HK-2 (cell line): ENCODE measurements around the gene DDX39B.

Experiments used
- DNase-seq: peaks from one replicate; pipeline ENCODE4 v3.0.0-alpha.2; 2018; ENCODE audit not compliant: unreplicated experiment

Gene DDX39B

GRCh38 chr6:31575952-31576685, 34.3 kb upstream of the DDX39B start:
- no peak for DNase-seq

- no peak for DNase-seq
These were observed 33.6 kb upstream of the DDX39B start, which contains the start of gene TNF for GRCh38 chr6:31575335-31575901. Gene TNF, plus strand, starts transcription at chr6:31575565. Its CDS starts 177 bp downstream, at chr6:31575742.

- DNase-seq, result no peak
These were observed 32.6 kb upstream of the DDX39B start for GRCh38 chr6:31574106-31575061.

GRCh38 chr6:31573239-31574105, 31.7 kb upstream of the DDX39B start:
- no peak for DNase-seq

GRCh38 chr6:31572041-31572911, 30.5 kb upstream of the DDX39B start, which contains the start of gene LTA:
Gene LTA, plus strand, starts transcription at chr6:31572289. Its CDS starts 454 bp downstream, at chr6:31572743.
- no peak for DNase-seq

- no peak for DNase-seq
These were observed 28.2 kb upstream of the DDX39B start for GRCh38 chr6:31569861-31570536.

- DNase-seq, result no peak
These were observed 26.7 kb upstream of the DDX39B start for GRCh38 chr6:31568537-31568961.

GRCh38 chr6:31567531-31568370, 25.9 kb upstream of the DDX39B start:
- no peak for DNase-seq

- no peak for DNase-seq
These were observed 18.9 kb upstream of the DDX39B start for GRCh38 chr6:31560697-31561058.

- DNase-seq, result peak; percentile 86
These were observed 18.3 kb upstream of the DDX39B start for GRCh38 chr6:31559958-31560696.

GRCh38 chr6:31559606-31559957, 17.8 kb upstream of the DDX39B start:
- no peak for DNase-seq

- no peak for DNase-seq
These were observed 17.1 kb upstream of the DDX39B start for GRCh38 chr6:31558631-31559500.

GRCh38 chr6:31558318-31558625, 16.5 kb upstream of the DDX39B start:
- no peak for DNase-seq

- DNase-seq, result no peak
These were observed 15.9 kb upstream of the DDX39B start for GRCh38 chr6:31557443-31558317.

GRCh38 chr6:31556307-31556706, 14.5 kb upstream of the DDX39B start:
- DNase-seq, result no peak

- DNase-seq, result peak; percentile 58
These were observed 9.6 kb upstream of the DDX39B start for GRCh38 chr6:31551371-31551770.

GRCh38 chr6:31548544-31548873, 6.7 kb upstream of the DDX39B start:
- no peak for DNase-seq
